Measurements from ENCODE around the gene CLSTN1.

DNA sequence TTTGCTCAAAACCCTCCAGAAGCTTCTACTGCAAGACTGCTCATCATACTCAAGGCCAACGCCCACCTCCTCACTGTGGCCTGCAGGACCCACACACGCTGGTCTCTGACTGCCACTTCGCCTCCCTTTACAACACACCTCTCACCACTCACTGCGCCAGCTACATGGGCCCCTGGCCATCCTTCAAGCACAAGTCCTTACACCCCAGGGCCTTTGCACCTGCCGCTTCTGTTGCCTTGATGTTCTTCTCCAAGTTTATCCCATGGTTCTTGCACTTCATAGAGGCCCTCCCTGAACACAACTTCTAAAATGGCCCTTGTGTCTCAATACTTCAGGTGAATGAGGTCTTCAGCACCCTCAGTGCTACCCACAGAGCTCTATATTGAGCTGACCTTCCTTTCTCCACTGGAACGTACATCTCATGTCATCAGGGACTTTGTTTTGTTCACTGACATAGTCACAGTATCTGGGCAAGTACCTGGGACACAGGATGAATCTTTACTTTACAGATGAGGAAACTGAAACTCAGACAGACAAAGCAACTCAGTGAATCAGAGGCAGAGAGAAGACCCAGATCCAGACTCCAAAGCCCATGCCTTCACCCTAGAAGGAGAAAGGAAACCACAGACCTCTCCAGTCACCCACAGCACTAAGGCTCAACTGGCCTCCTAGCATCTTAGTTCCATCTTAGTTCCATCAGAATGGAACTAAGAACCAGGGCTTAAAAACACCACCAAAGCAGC is 34.7 kb upstream of the CLSTN1 start:
- no peak for TF ChIP-seq EZH2 (IDR thresholded peaks at IDR 0.05; ENCODE audit: insufficient read depth, poor library complexity, severe bottlenecking)
- no peak for TF ChIP-seq EZH2phosphoT487 (IDR thresholded peaks at IDR 0.05; ENCODE audit: insufficient read depth, low read depth)
